Neural progenitor cell (in vitro differentiated cells): ENCODE measurements around the gene DCAF4.

Experiments
- CTCF ChIP-seq: fragments of 200-600 bp; sonication (generic); IDR thresholded peaks from 2 replicates; pipeline ENCODE4 v1.5.1; 2017; ENCODE audit warnings: antibody characterized with exemption, mild to moderate bottlenecking
- EZH2 ChIP-seq: fragments of 200-600 bp; sonication (generic); IDR thresholded peaks from 2 replicates; pipeline ENCODE4 v1.6.1; 2017; ENCODE audit warnings: antibody characterized with exemption, mild to moderate bottlenecking, moderate library complexity
- EZH2phosphoT487 ChIP-seq: fragments of 200-600 bp; sonication (generic); IDR thresholded peaks from 2 replicates; pipeline ENCODE4 v1.6.1; 2017; ENCODE audit warnings: antibody characterized with exemption

DNA sequence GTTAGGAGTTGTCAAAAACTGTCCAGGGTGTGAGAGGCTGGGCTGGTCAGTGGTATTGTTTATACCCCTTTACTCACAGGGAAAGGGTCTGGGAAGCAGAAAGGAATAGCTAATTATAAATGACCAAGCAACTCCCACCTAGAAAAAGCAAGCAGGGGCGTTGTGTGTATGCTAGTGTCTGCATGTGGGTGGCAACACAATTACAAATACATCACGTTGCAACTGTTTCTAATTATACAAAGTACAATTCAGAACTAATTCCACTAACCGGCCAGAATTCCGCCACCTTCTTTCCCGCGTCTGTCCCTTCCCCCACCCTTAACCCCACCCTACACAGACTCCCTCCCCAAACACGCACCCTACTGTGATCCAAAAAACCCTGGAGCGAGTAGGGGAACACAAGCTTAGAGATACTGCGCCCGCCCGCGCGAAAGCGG lies 34.6 kb upstream of the DCAF4 start:
- TF ChIP-seq CTCF (no peak), EZH2phosphoT487 (no peak), EZH2 (no peak)
